ENCODE measurements around the gene NANOGP8.

DNA sequence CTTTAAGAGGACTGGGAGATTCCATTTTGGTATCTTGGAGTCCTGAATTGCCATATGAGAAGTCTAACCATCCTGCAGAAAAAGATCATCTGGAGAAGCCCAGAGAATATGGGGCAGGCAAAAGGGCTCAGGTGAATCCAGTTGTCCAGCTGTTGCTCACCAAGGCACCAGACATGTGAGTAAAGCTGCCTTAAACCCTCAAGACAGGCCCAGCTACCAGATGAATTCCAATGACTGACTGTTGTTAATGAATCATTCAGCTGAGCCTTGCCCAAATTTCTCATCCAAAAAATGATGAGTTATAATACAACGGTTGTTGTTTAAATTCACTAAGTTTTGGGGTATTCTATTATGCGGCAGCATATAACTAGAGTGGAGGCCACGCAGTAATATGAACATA lies 22.0 kb upstream of the NANOGP8 start:
- TF ChIP-seq, protein P1, sequence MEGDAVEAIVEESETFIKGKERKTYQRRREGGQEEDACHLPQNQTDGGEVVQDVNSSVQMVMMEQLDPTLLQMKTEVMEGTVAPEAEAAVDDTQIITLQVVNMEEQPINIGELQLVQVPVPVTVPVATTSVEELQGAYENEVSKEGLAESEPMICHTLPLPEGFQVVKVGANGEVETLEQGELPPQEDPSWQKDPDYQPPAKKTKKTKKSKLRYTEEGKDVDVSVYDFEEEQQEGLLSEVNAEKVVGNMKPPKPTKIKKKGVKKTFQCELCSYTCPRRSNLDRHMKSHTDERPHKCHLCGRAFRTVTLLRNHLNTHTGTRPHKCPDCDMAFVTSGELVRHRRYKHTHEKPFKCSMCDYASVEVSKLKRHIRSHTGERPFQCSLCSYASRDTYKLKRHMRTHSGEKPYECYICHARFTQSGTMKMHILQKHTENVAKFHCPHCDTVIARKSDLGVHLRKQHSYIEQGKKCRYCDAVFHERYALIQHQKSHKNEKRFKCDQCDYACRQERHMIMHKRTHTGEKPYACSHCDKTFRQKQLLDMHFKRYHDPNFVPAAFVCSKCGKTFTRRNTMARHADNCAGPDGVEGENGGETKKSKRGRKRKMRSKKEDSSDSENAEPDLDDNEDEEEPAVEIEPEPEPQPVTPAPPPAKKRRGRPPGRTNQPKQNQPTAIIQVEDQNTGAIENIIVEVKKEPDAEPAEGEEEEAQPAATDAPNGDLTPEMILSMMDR (conservative IDR thresholded peaks at IDR 0.05; ENCODE audit: low read length) = no peak
- no peak for TF ChIP-seq EZH2phosphoT487 (IDR thresholded peaks at IDR 0.05; ENCODE audit: borderline replicate concordance, low read depth, low read length)

Data from OCI-LY7 (cell line).